GM21367 (cell line): ENCODE data around the gene CBX1.
"Not testable (repeated sequence)": the region's sequence is repeated elsewhere in the genome, so short reads cannot be mapped to it uniquely, and the experiment has no call there.

ENCODE experiments used
- ATAC-seq: cut with Tn5 transposase; IDR thresholded peaks from one replicate; pipeline ENCODE4 v1.9.1; 2021; ENCODE audit not compliant: unreplicated experiment

Gene CBX1

GRCh38 chr17:48123776-48124388 is 22.6 kb upstream of the CBX1 start:
- no peak for ATAC-seq

DNA sequence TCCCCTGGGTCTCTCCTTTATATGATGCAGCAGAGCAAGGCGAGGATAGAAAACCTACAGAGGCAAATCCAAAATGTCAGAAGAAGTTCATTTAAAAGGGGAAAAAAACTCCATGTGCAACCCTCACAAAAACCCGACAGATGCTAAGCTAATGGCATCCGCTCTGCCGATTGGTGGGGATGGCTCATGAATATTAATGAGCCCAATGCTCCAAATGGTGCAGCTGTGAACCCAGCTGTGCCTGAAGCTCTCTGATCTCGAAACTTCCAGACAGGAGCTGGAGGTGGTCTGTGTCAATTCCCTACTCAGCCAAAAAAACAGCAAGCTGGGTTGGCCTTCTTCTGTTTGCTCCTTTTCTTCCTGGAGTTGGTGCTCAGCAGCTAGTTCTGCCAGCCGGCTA is 21.8 kb upstream of the CBX1 start:
- no peak for ATAC-seq

- no peak for ATAC-seq
Measured at GRCh38 chr17:48122665-48123045, 21.4 kb upstream of the CBX1 start.

DNA sequence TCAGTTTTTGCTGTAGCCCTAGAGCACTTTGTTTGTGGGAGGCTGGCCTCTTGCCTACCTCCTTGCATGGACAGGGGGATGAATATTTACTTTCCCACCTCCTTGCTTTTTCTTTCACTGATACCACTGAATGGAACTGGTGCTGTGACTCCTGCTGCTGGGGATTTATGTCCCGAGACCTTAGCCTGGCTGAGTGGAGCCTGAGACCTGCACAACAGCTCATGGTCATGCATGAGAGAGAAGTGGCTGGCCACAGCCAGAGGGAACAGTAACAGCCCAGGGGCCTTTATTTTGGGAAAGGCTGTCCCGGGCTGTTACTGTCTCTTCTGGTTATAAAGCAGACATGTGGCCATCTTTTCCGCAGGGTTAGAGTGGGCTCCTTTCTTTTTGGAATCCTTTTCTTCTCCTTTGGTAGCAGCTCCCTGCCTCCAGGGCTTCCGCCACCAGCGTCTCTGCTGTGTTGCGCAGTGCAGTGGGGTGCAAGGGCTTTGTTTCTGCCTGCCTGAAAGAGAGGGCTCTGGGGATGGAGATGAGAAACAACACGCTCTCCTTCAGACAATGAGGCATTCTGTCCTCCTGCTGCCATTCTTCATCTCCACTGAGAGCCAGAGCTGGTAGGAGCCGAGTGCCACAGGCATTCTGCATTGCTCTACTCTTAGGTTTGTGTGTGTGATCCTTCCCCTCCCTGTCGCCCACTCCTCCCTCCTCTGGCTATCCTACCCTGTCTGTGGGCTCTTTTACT is 20.8 kb upstream of the CBX1 start:
- ATAC-seq, result no peak

DNA sequence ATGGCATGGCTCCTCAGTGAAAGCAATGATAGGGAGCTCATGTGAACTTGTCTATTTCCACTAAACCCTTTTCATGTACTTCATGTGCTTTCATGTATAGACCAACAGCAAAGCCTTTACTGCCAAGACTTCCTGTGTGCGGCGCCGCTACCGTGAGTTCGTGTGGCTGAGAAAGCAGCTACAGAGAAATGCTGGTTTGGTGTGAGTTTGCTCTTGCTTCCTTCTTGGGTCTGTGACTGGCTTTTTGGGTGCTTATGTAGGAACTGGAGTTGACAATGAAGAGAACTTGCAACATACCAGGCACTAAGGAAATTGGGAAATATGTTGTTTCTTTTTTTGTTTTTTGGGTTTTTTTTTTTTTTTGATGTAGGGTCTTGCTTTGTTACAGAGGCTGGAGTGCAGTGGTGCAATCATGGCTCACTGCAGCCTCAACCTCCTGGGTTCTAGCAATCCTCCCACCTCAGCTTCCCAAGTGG is 12.0 kb upstream of the CBX1 start:
- ATAC-seq, result no peak

- ATAC-seq, result no peak
Measured at GRCh38 chr17:48111937-48112241, 10.6 kb upstream of the CBX1 start.

GRCh38 chr17:48110761-48111160 is 9.5 kb upstream of the CBX1 start:
- no peak for ATAC-seq

DNA sequence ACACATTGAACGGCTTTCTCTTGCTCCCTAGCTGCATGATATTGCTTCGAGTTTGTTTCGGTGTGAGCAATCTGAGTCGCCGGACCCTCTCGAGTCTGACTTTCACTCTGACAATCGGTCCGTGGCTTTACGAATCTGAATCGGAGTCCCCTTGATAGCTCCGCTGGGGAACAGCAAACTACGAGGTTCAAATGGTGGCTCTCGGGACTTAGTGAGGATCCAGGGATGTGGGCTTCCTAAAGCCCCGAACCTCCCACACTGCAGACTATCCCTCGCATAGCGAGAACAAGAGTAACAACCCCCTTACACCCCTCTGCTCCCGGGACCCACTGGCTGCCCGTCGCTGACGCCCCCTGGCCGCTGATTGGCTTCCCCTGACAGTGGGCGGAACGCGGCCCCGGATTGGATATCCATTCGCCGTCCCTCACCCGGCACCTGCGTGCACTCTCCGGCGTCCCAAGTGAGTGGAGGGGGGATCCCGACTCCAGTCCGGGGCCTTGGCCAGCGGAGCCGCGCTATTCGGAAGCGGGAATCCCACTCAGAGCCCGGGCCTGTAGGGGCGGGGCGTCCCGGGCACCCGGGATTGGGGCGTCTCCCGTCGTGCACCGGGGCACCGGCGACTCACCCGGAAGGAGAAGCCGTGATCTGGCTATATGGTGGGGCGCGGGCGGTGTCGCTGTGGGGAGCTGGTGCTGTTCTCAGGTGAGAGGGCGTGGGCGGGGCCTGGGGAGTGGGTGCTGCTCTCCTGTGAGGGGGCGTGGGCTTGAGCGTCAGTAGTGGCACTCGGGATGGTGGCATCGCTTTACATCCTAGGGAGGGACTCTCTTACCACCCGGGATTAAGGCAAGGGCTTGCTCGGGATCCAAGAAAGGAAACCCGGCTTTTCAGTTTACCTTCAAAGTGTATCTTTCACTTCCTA is 6.1 kb upstream of the CBX1 start, which contains the start of gene SNX11:
TSS of gene SNX11 (plus strand) at position 630 of the 919 bp plus-strand sequence. CDS start 4,278 bp downstream, outside the sequence.
- ATAC-seq, result peak; percentile 61

DNA sequence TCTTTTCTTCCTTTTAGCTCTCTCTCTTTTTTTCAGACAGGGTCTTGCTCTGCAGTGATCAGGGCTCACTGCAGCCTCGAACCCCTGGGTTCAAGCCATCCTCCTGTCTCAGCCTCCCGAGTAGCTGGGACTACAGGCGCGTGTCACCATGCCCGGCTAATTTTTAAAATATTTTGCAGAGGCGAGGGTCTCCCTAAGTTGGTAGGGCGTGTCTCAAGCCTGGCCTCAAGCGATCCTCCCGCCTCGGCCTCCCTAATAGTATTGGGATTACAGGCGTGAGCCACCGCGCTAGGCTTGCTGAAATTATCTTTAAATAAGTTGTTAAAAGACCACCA is 5.5 kb upstream of the CBX1 start:
- ATAC-seq, result no peak

DNA sequence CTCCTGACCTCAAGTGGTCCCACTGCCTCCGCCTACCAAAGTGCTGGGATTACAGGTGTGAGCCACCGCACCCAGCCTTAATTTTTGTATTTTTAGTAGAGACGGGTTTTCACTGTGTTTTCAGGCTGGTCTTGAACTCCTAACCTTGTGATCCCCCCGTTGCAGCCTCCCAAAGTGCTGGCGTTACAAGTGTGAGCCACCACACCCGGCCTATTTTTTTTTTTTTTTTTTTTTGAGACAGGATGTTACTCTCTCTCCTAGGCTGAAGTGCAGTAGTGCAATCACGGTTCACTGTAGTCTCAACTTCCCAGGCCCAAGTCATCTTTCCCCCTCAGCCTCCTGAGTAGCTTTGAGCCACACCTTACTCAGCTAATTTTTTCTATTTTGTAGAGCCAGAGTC is 3.2 kb upstream of the CBX1 start:
- no peak for ATAC-seq

DNA sequence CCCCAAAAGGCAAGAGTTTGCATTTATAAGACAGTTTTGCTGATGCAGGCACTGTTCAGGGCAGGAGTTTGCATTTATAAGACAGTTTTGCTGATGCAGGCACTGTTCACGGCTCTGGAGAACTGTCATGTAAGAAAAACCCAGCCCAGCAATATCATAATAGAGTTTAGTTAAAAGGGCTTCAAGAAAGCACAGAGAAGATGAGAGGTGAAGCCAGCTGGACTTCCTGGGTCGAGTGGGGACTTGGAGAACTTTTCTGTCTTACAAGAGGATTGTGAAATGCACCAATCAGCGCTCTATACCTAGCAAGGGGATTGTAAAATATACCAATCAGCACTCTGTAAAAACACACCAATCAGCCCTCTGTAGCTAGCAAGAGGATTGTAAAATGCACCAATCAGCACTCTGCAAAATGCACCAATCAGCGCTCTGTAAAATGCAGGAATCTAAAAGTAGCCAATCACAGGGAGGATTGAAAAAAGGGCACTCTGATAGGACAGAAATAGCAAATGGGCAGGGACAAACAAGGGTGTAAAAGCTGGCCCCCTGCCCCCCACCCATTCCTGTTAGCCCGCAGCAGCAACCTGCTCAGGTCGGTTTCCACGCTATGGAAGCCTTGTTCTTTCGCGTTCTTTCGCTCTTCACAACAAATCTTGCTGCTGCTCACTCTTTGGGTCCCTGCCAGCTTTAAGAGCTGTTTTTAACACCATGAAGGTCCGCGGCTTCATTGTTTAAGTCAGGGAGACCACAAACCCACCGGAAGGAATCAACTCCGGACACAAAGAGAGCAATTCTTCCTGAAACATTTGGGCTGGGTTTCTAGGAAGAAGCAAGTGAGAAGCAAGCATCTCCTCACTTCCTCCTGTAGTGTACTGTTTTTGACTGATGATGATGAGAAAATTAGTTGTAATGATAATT is 1.8 kb upstream of the CBX1 start:
- no peak for ATAC-seq

- no peak for ATAC-seq
Measured at GRCh38 chr17:48102043-48102750, 919 bp upstream of the CBX1 start.

DNA sequence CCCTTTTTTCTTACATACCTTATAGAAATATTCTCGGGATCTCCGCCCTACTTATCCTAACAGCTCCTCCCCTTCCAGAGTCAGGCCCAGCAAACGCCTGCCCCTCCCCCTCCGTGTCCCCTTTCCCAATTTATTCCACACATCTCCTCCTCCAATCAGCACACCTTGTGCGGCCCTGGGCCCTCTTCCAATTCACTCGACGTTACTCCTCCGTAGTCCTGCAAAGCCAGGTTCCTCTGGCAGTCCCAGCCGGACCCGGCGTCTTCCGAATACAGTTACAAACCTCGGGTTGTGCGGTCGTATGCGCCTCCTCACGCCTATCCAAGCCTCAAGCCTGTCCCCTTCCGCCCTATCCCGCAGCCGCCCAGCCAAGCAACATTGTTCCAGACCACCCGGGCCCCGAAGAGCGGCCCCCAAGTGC is 677 bp downstream of the CBX1 start:
- no peak for ATAC-seq

DNA sequence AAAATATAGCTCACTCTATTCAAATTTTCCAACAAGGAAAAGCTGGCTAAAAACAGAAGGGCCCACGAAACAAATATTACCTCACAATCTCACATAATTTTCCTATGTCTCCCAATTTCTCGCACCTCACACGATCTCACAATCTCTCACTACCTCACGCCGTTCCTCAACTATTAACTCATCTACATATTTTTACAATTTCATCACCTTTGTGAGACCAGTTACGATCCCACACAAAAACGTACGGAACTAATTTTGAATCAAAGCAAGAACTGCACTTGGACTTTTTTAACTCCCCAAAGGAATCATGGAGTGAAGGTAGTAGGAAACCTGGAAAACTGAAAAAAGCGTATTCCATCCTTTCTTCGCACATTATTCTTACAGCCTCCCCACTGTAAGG is 1.1 kb downstream of the CBX1 start:
- no peak for ATAC-seq

- ATAC-seq, result no peak
Measured at GRCh38 chr17:48095611-48096010, 5.7 kb downstream of the CBX1 start.

DNA sequence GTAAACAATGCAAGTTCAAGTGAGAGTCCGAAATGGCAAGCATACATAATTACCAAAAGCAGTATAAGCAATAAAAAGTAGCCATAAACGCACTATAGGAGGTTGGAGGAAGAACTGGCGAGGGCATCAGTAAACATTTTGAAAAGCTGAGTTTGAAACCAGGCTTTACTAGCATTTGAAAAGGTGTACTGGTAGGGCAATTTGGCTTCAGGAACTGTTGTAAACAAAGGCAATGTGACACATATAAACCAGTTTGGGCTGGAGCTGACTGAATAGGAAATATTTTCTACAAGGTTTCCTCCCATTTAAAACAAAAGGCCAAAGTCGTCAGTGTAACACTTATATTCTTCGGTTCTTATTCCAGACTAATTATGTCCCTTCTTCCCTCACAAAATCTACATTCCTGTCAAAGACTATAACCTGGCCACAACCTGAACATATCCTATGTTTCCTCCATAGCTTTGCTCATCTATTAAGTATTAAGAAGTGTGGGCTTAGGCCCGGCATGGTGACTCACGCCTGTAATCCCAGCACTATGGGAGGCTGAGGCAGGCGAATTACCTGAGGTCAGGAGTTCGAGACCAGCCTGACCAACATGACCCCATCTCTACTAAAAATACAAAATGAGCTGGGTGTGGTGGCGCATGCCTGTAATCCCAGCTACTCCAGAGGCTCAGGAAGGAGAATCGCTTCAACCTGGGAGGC is 7.8 kb downstream of the CBX1 start:
- ATAC-seq, result no peak

DNA sequence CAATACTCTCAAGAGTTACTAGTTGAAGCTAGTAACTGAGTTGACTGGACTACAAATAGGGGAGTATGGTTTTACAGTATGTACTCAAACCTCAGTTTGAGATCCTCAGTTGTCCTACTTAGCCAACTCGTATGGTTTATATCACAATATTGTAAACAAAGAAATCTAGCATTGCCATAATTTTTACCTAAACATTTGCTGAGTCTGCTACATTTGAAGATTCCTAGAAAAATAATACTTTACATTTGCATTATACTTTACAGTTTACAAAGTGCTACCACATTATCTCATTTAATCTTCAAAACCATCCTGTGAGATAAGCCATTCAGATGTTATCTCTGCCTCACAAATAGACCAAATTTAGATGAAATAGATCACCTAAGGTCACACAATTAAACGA is 16.3 kb downstream of the CBX1 start:
- ATAC-seq, result no peak

GRCh38 chr17:48081858-48082257 is 19.4 kb downstream of the CBX1 start:
- no peak for ATAC-seq

DNA sequence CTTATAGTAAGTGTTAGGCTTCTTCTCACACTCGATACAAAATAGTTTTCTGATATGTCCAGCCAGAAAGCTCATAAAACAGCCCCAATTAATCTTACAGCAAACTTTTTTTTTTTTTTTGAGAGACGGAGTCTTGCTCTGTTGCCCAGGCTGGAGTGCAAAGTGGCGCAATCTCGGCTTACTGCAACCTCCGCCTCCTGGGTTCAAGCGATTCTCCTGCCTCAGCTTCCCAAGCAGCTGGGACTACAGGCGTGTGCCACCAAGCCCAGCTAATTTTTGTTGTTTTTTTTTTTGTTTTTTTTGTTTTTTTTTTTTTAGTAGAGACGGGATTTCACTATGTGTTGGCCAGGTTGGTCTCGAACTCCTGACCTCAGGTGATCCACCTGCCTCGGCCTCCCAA is 24.1 kb downstream of the CBX1 start:
- ATAC-seq, result not testable (repeated sequence)
